ENCODE results near the gene DLG3.

DLG3 gene

GRCh38 chrX:70525733-70526132 lies 81.1 kb downstream of the DLG3 start:
- no peak for DNase-seq (ENCODE audit: extremely low read depth, insufficient read length)
- H3K36me3 ChIP-seq (ENCODE audit: control insufficient read depth, insufficient read depth, low read length): no peaks in the 10 kb centered on the region
- TF ChIP-seq CTCF (IDR thresholded peaks at IDR 0.05; ENCODE audit: insufficient read depth, low read length, poor library complexity, severe bottlenecking): no peak
- H3K4me3 ChIP-seq (replicated peaks; ENCODE audit: low read depth, low read length): no peak overlapping the region
- H3K27me3 ChIP-seq (replicated peaks; ENCODE audit: control insufficient read depth, insufficient read depth, low read length): no peaks in the 10 kb centered on the region

GRCh38 chrX:70527053-70527452 lies 82.4 kb downstream of the DLG3 start:
- no peak for DNase-seq (ENCODE audit: extremely low read depth, insufficient read length)
- no peaks in the 10 kb centered on the region for H3K27me3 ChIP-seq (replicated peaks; ENCODE audit: control insufficient read depth, insufficient read depth, low read length)
- H3K36me3 ChIP-seq (ENCODE audit: control insufficient read depth, insufficient read depth, low read length): no peaks in the 10 kb centered on the region
- TF ChIP-seq CTCF (IDR thresholded peaks at IDR 0.05; ENCODE audit: insufficient read depth, low read length, poor library complexity, severe bottlenecking): no peak
- H3K4me3 ChIP-seq (replicated peaks; ENCODE audit: low read depth, low read length): no peak overlapping the region

- DNase-seq (ENCODE audit: extremely low read depth, insufficient read length): no peak
- Histone ChIP-seq H3K27me3 (replicated peaks; ENCODE audit: control insufficient read depth, insufficient read depth, low read length) (no peaks in the 10 kb centered on the region), H3K4me3 (replicated peaks; ENCODE audit: low read depth, low read length) (no peak overlapping the region), H3K36me3 (ENCODE audit: control insufficient read depth, insufficient read depth, low read length) (no peaks in the 10 kb centered on the region)
- TF ChIP-seq CTCF (IDR thresholded peaks at IDR 0.05; ENCODE audit: insufficient read depth, low read length, poor library complexity, severe bottlenecking): no peak
Measured at GRCh38 chrX:70527610-70528345, 83.1 kb downstream of the DLG3 start.

GRCh38 chrX:70535198-70535597 lies 90.6 kb downstream of the DLG3 start:
- no peak for DNase-seq (ENCODE audit: extremely low read depth, insufficient read length)
- Histone ChIP-seq H3K27me3 (replicated peaks; ENCODE audit: control insufficient read depth, insufficient read depth, low read length) (no peaks in the 10 kb centered on the region), H3K36me3 (ENCODE audit: control insufficient read depth, insufficient read depth, low read length) (no peaks in the 10 kb centered on the region), H3K4me3 (replicated peaks; ENCODE audit: low read depth, low read length) (no peak overlapping the region)
- no peak for TF ChIP-seq CTCF (IDR thresholded peaks at IDR 0.05; ENCODE audit: insufficient read depth, low read length, poor library complexity, severe bottlenecking)

GRCh38 chrX:70549429-70549828 lies 104.8 kb downstream of the DLG3 start:
- no peak for TF ChIP-seq CTCF (IDR thresholded peaks at IDR 0.05; ENCODE audit: insufficient read depth, low read length, poor library complexity, severe bottlenecking)
- no peak for DNase-seq (ENCODE audit: extremely low read depth, insufficient read length)
- no peaks in the 10 kb centered on the region for H3K27me3 ChIP-seq (replicated peaks; ENCODE audit: control insufficient read depth, insufficient read depth, low read length)

More at GRCh38 chrX:70549429-70549828, 104.8 kb downstream of the DLG3 start:
- Histone ChIP-seq H3K36me3 (ENCODE audit: control insufficient read depth, insufficient read depth, low read length) (no peaks in the 10 kb centered on the region), H3K4me3 (replicated peaks; ENCODE audit: low read depth, low read length) (no peak overlapping the region)

Measured in GM06990 (cell line).